IMR-90 (cell line): ENCODE measurements around the gene TRAF4.

Experiments used
- CEBPB ChIP-seq: IDR thresholded peaks from 2 replicates; pipeline ENCODE4 v1.6.1; 2012; ENCODE audit warnings: low read depth, low read length, improper control_type of control experiment
- POLR2A ChIP-seq: IDR thresholded peaks from 2 replicates; pipeline ENCODE4 v1.6.1; 2012; ENCODE audit warnings: mild to moderate bottlenecking, low read depth, low read length
- RAD21 ChIP-seq: IDR thresholded peaks from 2 replicates; pipeline ENCODE4 v1.6.1; 2012; ENCODE audit warnings: low read length, improper control_type of control experiment
- SMC3 ChIP-seq: fragments of 150-350 bp; IDR thresholded peaks from 2 replicates; pipeline ENCODE4 v1.6.1; 2016; ENCODE audit warnings: low read depth, mild to moderate bottlenecking, antibody characterized with exemption, low read length, moderate library complexity
- TF ChIP-seq, protein P1 (sequence below): conservative IDR thresholded peaks from 2 replicates; pipeline ENCODE4 v1.5.1; 2012; ENCODE audit warnings: mild to moderate bottlenecking, low read depth, low read length, improper control_type of control experiment
- TF ChIP-seq, protein P2 (sequence below): fragments of 150-350 bp; IDR thresholded peaks from 2 replicates; pipeline ENCODE4 v1.6.1; 2017; ENCODE audit warnings: mild to moderate bottlenecking, antibody characterized with exemption, low read length, low read depth
- TF ChIP-seq, protein P3 (sequence below): fragments of 150-350 bp; IDR thresholded peaks from 2 replicates; pipeline ENCODE4 v1.6.1; 2016; ENCODE audit warnings: low read depth, mild to moderate bottlenecking, low read length, moderate library complexity, borderline replicate concordance

DNA sequence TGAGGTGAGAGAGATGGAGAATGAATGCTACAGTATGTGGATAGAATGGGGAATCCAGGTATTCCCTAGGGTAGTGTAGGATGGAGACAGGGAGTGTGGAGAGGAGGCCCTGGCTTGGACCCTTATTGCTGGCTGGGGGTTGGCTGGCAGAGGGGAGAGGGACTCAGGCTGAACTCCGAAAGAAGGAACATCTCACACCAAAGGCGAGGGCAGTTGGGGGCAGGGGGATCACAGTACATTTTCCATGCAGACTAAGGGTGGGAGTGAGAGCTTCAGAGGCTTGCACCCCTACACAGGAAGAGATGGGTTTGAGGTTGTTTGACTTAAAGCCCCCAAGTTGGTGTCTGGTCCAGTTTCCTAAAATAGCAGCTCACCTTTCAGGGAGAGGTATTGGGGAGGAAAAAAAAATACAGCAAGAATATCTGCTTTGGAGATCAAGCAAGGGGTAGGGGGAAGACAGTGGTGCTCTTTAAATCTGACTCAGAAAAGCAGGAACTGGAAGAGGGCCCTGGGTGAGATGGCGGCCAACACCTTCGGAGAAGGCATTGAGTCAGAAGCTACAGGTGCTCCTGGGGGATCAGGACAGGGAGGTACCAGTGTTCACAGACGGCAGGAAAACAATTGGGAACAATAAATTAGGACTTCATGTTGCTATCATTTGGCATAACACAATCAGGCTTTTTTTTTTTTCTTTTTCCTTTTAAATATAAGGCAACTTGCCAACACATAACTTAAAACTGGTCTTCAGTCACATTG is 12.4 kb downstream of the TRAF4 start:
- TF ChIP-seq CEBPB (no peak), POLR2A (no peak), RAD21 (no peak), SMC3 (no peak)
- TF ChIP-seq, protein P1, sequence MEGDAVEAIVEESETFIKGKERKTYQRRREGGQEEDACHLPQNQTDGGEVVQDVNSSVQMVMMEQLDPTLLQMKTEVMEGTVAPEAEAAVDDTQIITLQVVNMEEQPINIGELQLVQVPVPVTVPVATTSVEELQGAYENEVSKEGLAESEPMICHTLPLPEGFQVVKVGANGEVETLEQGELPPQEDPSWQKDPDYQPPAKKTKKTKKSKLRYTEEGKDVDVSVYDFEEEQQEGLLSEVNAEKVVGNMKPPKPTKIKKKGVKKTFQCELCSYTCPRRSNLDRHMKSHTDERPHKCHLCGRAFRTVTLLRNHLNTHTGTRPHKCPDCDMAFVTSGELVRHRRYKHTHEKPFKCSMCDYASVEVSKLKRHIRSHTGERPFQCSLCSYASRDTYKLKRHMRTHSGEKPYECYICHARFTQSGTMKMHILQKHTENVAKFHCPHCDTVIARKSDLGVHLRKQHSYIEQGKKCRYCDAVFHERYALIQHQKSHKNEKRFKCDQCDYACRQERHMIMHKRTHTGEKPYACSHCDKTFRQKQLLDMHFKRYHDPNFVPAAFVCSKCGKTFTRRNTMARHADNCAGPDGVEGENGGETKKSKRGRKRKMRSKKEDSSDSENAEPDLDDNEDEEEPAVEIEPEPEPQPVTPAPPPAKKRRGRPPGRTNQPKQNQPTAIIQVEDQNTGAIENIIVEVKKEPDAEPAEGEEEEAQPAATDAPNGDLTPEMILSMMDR, result no peak
- TF ChIP-seq, protein P2, sequence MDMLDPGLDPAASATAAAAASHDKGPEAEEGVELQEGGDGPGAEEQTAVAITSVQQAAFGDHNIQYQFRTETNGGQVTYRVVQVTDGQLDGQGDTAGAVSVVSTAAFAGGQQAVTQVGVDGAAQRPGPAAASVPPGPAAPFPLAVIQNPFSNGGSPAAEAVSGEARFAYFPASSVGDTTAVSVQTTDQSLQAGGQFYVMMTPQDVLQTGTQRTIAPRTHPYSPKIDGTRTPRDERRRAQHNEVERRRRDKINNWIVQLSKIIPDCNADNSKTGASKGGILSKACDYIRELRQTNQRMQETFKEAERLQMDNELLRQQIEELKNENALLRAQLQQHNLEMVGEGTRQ, result no peak
- TF ChIP-seq, protein P3, sequence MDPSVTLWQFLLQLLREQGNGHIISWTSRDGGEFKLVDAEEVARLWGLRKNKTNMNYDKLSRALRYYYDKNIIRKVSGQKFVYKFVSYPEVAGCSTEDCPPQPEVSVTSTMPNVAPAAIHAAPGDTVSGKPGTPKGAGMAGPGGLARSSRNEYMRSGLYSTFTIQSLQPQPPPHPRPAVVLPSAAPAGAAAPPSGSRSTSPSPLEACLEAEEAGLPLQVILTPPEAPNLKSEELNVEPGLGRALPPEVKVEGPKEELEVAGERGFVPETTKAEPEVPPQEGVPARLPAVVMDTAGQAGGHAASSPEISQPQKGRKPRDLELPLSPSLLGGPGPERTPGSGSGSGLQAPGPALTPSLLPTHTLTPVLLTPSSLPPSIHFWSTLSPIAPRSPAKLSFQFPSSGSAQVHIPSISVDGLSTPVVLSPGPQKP, result no peak
